Activated CD4-positive, alpha-beta memory T cell treated with anti-CD3 and anti-CD28 coated beads, Interleukin-2, amount 10 ng/mL, durations not matched to agents 7 days and 5 days (primary cell): ENCODE data around the gene CPPED1. TPM values are rescaled to one million over a fixed set of nuclear protein-coding genes. Genes with fewer than 3 reads are reported as not detected.
"Not testable (repeated sequence)": the region's sequence is repeated elsewhere in the genome, so short reads cannot be mapped to it uniquely, and the experiment has no call there.

Source experiments
- CTCF ChIA-PET: fragments of 350-600 bp; sonication (Branson Sonifier 250); formaldehyde crosslinking; loops from one replicate; lab custom pipeline; 2021; ENCODE audit warnings: antibody characterized with exemption, inconsistent platforms; lab: Charles Lee
- POLR2A ChIA-PET: fragments of 350-600 bp; sonication (Branson Sonifier 250); formaldehyde crosslinking; loops from one replicate; lab custom pipeline; 2021; ENCODE audit warnings: antibody characterized with exemption; lab: Charles Lee
- DNase-seq: peaks from one replicate; pipeline ENCODE4 v3.0.0-alpha.2; 2020
- H3K27ac Mint-ChIP-seq: one replicate; pipeline ENCODE4 v1.8.0; 2021; ENCODE audit warnings: mild to moderate bottlenecking, mixed read lengths
- H3K27me3 Mint-ChIP-seq: one replicate; pipeline ENCODE4 v1.8.0; 2021; ENCODE audit warnings: mixed read lengths
- H3K36me3 Mint-ChIP-seq: one replicate; pipeline ENCODE4 v1.8.0; 2021; ENCODE audit warnings: low read depth, mixed read lengths
- H3K4me1 Mint-ChIP-seq: one replicate; pipeline ENCODE4 v1.8.0; 2021; ENCODE audit warnings: mixed read lengths
- H3K4me3 Mint-ChIP-seq: one replicate; pipeline ENCODE4 v1.8.0; 2021; ENCODE audit warnings: mild to moderate bottlenecking, mixed read lengths
- H3K9me3 Mint-ChIP-seq: one replicate; pipeline ENCODE4 v1.8.0; 2021; ENCODE audit warnings: mixed read lengths
- total RNA-seq, 2 experiments: library from RNA; stranded (reverse); gene quantifications; one replicate each; pipeline ENCODE4 v1.2.3, GENCODE V29; 2021

CPPED1 gene
- total RNA-seq, 2 experiments from 2014 or later, result 26.1 to 27.0 TPM

GRCh38 chr16:12798846-12799245, 4.8 kb downstream of the CPPED1 start:
- no peak for DNase-seq
- Mint-ChIP-seq H3K27me3 (no peaks in the 10 kb centered on the region), H3K9me3 (no peaks in the 10 kb centered on the region), H3K27ac (no peak overlapping the region), H3K4me3 (no peak overlapping the region), H3K4me1 (peaks cover 47% of the 10 kb centered on the region), H3K36me3 (peaks cover 42% of the 10 kb centered on the region)
- POLR2A ChIA-PET, result interaction anchor here (0.7 kb wide), 1 partner anchor 109 kb away, joined by 3 read pairs; no protein-coding TSS in a partner anchor
- CTCF ChIA-PET, result no interaction called here

- Mint-ChIP-seq H3K27me3 (no peaks in the 10 kb centered on the region), H3K4me1 (peaks cover 44% of the 10 kb centered on the region), H3K27ac (no peak overlapping the region), H3K4me3 (no peak overlapping the region), H3K36me3 (peaks cover 46% of the 10 kb centered on the region), H3K9me3 (no peaks in the 10 kb centered on the region)
- DNase-seq, result no peak
- CTCF ChIA-PET, result no interaction called here
- POLR2A ChIA-PET, result interaction anchor here (1.5 kb wide), 1 partner anchor 30 kb away, joined by 3 read pairs; no protein-coding TSS in a partner anchor
Observed at GRCh38 chr16:12798171-12798570, 5.5 kb downstream of the CPPED1 start.

GRCh38 chr16:12796498-12796897, 7.2 kb downstream of the CPPED1 start:
- CTCF ChIA-PET, result interaction anchor here (0.7 kb wide), 1 partner anchor 402 kb away, joined by 3 read pairs; no protein-coding TSS in a partner anchor
- Mint-ChIP-seq H3K36me3 (peaks cover 57% of the 10 kb centered on the region), H3K4me1 (peaks cover 27% of the 10 kb centered on the region), H3K9me3 (peaks cover 8% of the 10 kb centered on the region), H3K27ac (no peak overlapping the region), H3K4me3 (no peak overlapping the region), H3K27me3 (no peaks in the 10 kb centered on the region)
- POLR2A ChIA-PET, result no interaction called here
- no peak for DNase-seq

- H3K27ac Mint-ChIP-seq, result no peak overlapping the region
- H3K4me3 Mint-ChIP-seq, result no peak overlapping the region
- H3K9me3 Mint-ChIP-seq, result peaks cover 11% of the 10 kb centered on the region
- H3K27me3 Mint-ChIP-seq, result no peaks in the 10 kb centered on the region
- DNase-seq, result no peak
- CTCF ChIA-PET, result no interaction called here
- H3K4me1 Mint-ChIP-seq, result peaks cover 11% of the 10 kb centered on the region
- POLR2A ChIA-PET, result no interaction called here
- H3K36me3 Mint-ChIP-seq, result peaks cover 53% of the 10 kb centered on the region
Observed at GRCh38 chr16:12794486-12795387, 8.9 kb downstream of the CPPED1 start.

- Mint-ChIP-seq H3K27me3 (no peaks in the 10 kb centered on the region), H3K9me3 (peaks cover 11% of the 10 kb centered on the region), H3K4me1 (peaks cover 8% of the 10 kb centered on the region), H3K36me3 (peaks cover 54% of the 10 kb centered on the region), H3K27ac (no peak overlapping the region), H3K4me3 (no peak overlapping the region)
- no peak for DNase-seq
- ChIA-PET CTCF (interaction anchor here (1.0 kb wide), 1 partner anchor 23 kb away, joined by 3 read pairs; no protein-coding TSS in a partner anchor), POLR2A (no interaction called here)
Observed at GRCh38 chr16:12793865-12794240, 9.8 kb downstream of the CPPED1 start.

GRCh38 chr16:12793120-12793864, 10.4 kb downstream of the CPPED1 start:
- Mint-ChIP-seq H3K27me3 (no peaks in the 10 kb centered on the region), H3K36me3 (peaks cover 56% of the 10 kb centered on the region), H3K9me3 (peaks cover 11% of the 10 kb centered on the region), H3K4me1 (peaks cover 4% of the 10 kb centered on the region), H3K4me3 (no peak overlapping the region), H3K27ac (no peak overlapping the region)
- DNase-seq, result no peak
- ChIA-PET POLR2A (interaction anchor here (1.0 kb wide), 1 partner anchor 8 kb away, joined by 3 read pairs; no protein-coding TSS in a partner anchor), CTCF (interaction anchor here (1.0 kb wide), 1 partner anchor 24 kb away, joined by 3 read pairs; no protein-coding TSS in a partner anchor)

GRCh38 chr16:12792528-12792927, 11.2 kb downstream of the CPPED1 start:
- H3K27me3 Mint-ChIP-seq, CTCF ChIA-PET, H3K4me3 Mint-ChIP-seq, DNase-seq, H3K4me1 Mint-ChIP-seq, H3K27ac Mint-ChIP-seq: not testable (repeated sequence)
- Mint-ChIP-seq H3K9me3 (peaks cover 11% of the 10 kb centered on the region), H3K36me3 (peaks cover 59% of the 10 kb centered on the region)
- POLR2A ChIA-PET, result interaction anchor here (1.0 kb wide), 1 partner anchor 9 kb away, joined by 3 read pairs; no protein-coding TSS in a partner anchor

- peaks cover 56% of the 10 kb centered on the region for H3K36me3 Mint-ChIP-seq
- CTCF ChIA-PET, result no interaction called here
Observed at GRCh38 chr16:12791340-12791739, 12.3 kb downstream of the CPPED1 start.

GRCh38 chr16:12788758-12789157, 14.9 kb downstream of the CPPED1 start:
- H3K36me3 Mint-ChIP-seq, result peaks cover 62% of the 10 kb centered on the region
- CTCF ChIA-PET, result interaction anchor here (1.4 kb wide), 1 partner anchor 27 kb away, joined by 3 read pairs; no protein-coding TSS in a partner anchor
- H3K9me3 Mint-ChIP-seq, result peaks cover 18% of the 10 kb centered on the region
- DNase-seq, result no peak
- peaks cover 1% of the 10 kb centered on the region for H3K4me1 Mint-ChIP-seq
- no peaks in the 10 kb centered on the region for H3K27me3 Mint-ChIP-seq
- H3K27ac Mint-ChIP-seq, result no peak overlapping the region
- no peak overlapping the region for H3K4me3 Mint-ChIP-seq
- POLR2A ChIA-PET, result interaction anchor here (2.9 kb wide), 1 partner anchor 15 kb away, joined by 10 read pairs; the partner anchor contains the start of gene CPPED1

More at GRCh38 chr16:12791340-12791739, 12.3 kb downstream of the CPPED1 start:
- POLR2A ChIA-PET, result no interaction called here
- H3K27ac Mint-ChIP-seq, result no peak overlapping the region
- H3K27me3 Mint-ChIP-seq, result no peaks in the 10 kb centered on the region
- H3K4me1 Mint-ChIP-seq, result no peaks in the 10 kb centered on the region
- H3K9me3 Mint-ChIP-seq, result peaks cover 13% of the 10 kb centered on the region
- no peak overlapping the region for H3K4me3 Mint-ChIP-seq
- no peak for DNase-seq

- H3K9me3 Mint-ChIP-seq, result peaks cover 12% of the 10 kb centered on the region
- peaks cover 55% of the 10 kb centered on the region for H3K36me3 Mint-ChIP-seq
- H3K4me1 Mint-ChIP-seq, result peaks cover 21% of the 10 kb centered on the region
- H3K4me3 Mint-ChIP-seq, result no peak overlapping the region
- POLR2A ChIA-PET, result interaction anchor here (2.9 kb wide), 1 partner anchor 17 kb away, joined by 10 read pairs; the partner anchor contains the start of gene CPPED1
- no peaks in the 10 kb centered on the region for H3K27me3 Mint-ChIP-seq
- no peak overlapping the region for H3K27ac Mint-ChIP-seq
- CTCF ChIA-PET, result no interaction called here
- DNase-seq, result no peak
Observed at GRCh38 chr16:12786081-12786480, 17.6 kb downstream of the CPPED1 start.

GRCh38 chr16:12784076-12784475, 19.6 kb downstream of the CPPED1 start:
- peaks cover 70% of the 10 kb centered on the region for H3K36me3 Mint-ChIP-seq
- peaks cover 30% of the 10 kb centered on the region for H3K4me1 Mint-ChIP-seq
- H3K27ac Mint-ChIP-seq, result no peak overlapping the region

GRCh38 chr16:12781777-12782176, 21.9 kb downstream of the CPPED1 start:
- H3K36me3 Mint-ChIP-seq, result peaks cover 70% of the 10 kb centered on the region
- H3K27me3 Mint-ChIP-seq, result no peaks in the 10 kb centered on the region
- CTCF ChIA-PET, result interaction anchor here (0.7 to 1.2 kb wide), 3 partner anchors 32 to 1318 kb away, joined by 3 to 5 read pairs (median 3); no protein-coding TSS in a partner anchor
- peak overlapping the region; percentile 84 for H3K27ac Mint-ChIP-seq
- H3K9me3 Mint-ChIP-seq, result peaks cover 12% of the 10 kb centered on the region
- POLR2A ChIA-PET, result interaction anchor here (0.9 to 5.3 kb wide), 8 partner anchors 9 to 245 kb away, joined by 3 to 44 read pairs (median 5); partner anchors contain the start of gene CPPED1
- H3K4me3 Mint-ChIP-seq, result peak overlapping the region; percentile 38
- DNase-seq, result peak; percentile 64
- peaks cover 30% of the 10 kb centered on the region for H3K4me1 Mint-ChIP-seq

More at GRCh38 chr16:12784076-12784475, 19.6 kb downstream of the CPPED1 start:
- no peak for DNase-seq
- CTCF ChIA-PET, result interaction anchor here (0.6 kb wide), 1 partner anchor 645 kb away, joined by 3 read pairs; no protein-coding TSS in a partner anchor
- peaks cover 12% of the 10 kb centered on the region for H3K9me3 Mint-ChIP-seq
- POLR2A ChIA-PET, result interaction anchor here (0.6 to 5.3 kb wide), 2 partner anchors 19 to 34 kb away, joined by 3 to 44 read pairs; partner anchors contain the start of gene CPPED1
- no peak overlapping the region for H3K4me3 Mint-ChIP-seq
- H3K27me3 Mint-ChIP-seq, result no peaks in the 10 kb centered on the region
